ENCODE results near the gene CHD9.

The CHD9 gene

DNA sequence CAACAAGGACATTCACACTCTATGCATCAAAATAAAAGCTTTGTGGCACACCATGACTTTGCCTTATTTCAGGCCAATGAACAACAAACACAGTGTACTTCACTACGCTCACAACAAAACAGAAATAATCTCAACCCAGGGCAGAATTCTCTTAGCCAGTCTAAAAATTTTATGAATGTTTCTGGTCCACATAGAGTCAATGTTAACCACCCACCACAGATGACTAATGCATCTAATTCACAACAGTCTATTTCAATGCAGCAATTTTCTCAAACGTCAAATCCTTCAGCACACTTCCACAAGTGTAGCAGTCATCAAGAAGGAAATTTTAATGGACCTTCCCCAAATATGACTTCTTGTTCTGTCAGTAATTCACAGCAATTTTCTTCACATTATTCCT, 101.7 kb downstream of the CHD9 start:
- no peak overlapping the region for H3K4me3 ChIP-seq (ENCODE audit: low read depth, low read length)
- TF ChIP-seq, protein P1, sequence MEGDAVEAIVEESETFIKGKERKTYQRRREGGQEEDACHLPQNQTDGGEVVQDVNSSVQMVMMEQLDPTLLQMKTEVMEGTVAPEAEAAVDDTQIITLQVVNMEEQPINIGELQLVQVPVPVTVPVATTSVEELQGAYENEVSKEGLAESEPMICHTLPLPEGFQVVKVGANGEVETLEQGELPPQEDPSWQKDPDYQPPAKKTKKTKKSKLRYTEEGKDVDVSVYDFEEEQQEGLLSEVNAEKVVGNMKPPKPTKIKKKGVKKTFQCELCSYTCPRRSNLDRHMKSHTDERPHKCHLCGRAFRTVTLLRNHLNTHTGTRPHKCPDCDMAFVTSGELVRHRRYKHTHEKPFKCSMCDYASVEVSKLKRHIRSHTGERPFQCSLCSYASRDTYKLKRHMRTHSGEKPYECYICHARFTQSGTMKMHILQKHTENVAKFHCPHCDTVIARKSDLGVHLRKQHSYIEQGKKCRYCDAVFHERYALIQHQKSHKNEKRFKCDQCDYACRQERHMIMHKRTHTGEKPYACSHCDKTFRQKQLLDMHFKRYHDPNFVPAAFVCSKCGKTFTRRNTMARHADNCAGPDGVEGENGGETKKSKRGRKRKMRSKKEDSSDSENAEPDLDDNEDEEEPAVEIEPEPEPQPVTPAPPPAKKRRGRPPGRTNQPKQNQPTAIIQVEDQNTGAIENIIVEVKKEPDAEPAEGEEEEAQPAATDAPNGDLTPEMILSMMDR (IDR thresholded peaks at IDR 0.05; ENCODE audit: borderline replicate concordance, insufficient read depth, low read depth, low read length) = no peak

DNA sequence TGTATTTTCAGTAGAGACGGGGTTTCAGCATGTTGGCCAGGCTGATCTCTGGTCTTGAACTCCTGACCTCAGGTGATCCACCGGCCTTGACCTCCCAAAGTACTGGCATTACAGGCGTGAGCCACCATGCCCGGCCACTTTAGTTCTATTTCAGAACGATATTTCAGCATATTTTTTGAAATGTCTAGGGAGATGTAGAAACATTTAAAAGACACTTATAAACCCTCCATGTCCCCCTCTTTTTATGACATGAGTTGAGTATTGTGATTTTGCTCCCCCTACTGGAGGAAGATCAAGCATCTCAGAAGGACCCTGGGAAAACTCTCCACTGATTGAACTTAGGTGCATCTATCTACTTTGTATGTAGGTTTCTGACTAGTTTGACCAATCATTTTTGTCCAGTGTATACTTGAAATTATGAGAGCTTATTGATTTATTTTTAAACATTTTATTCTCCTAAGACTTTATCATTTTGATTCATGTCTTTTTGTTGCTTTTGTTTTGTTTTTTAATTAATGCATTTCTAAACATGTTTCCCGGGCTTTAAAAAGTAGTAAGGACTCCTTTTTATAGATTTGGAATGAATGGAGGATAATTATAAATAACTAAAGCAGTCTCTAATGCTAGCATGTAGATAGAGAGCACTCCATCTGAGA, 105.1 kb downstream of the CHD9 start:
- no peak overlapping the region for H3K4me3 ChIP-seq (ENCODE audit: low read depth, low read length)
- TF ChIP-seq, protein P1 (IDR thresholded peaks at IDR 0.05; ENCODE audit: borderline replicate concordance, insufficient read depth, low read depth, low read length) = peak; percentile 55; the same call in 1 of the 2 replicates

DNA sequence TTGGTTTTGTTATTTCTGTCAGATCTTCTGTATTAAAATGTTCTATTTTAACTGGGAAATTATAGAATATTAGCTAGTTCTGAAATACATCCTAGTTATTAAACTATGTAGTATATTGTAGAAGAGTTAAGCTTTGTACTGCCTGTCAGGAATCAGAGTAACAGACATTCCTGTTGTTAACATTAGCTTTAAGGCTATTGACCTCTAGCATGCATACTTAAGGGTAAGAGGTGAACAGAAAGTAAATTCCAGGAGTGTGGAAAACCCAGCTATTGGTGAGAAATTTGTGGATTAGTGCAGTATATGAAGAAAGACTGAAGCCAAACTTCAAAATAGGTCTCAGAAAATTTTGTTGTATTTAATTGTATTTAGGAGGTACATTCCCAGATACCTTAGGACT, 111.3 kb downstream of the CHD9 start:
- TF ChIP-seq, protein P1 (IDR thresholded peaks at IDR 0.05; ENCODE audit: borderline replicate concordance, insufficient read depth, low read depth, low read length) = no peak
- no peak overlapping the region for H3K4me3 ChIP-seq (ENCODE audit: low read depth, low read length)

DNA sequence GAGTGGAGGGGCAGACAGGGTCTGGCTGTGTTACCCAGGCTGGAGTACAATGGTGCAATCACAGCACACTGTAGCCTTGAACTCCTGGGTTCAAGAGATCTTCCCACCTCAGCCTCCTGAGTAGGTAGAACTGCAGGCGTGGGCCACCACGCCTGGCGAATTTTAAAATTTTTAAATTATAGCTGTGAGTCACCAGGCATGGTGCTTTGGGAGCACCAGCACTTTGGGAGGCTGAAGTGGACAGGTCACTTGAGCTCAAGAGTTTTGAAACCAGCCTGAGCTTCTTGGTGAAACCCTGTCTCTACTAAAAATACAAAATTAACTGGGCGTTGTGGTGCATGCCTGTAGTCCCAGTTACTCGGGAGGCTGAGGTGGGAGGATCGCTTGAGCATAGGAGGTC, 114.0 kb downstream of the CHD9 start:
- H3K4me3 ChIP-seq (ENCODE audit: low read depth, low read length) = no peak overlapping the region
- TF ChIP-seq, protein P1 (IDR thresholded peaks at IDR 0.05; ENCODE audit: borderline replicate concordance, insufficient read depth, low read depth, low read length) = no peak

DNA sequence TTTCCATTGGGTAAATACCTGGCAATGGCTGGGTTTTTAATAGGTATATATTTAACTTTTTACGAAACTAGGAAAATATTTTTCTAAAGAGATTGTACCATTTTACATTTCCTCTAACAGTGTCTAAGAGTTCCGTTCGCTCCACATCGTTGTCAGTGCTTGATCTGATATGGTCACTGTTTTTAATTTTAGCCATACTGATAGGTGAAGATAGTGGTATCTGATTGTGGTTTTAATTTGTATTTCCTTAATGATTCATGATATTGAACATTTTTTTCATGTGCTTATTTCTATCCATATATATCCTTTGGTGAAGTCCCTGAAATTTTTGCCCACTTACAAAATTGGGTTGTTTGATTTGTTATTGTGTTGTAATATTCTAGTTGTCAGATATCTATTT, 117.7 kb downstream of the CHD9 start:
- no peak overlapping the region for H3K4me3 ChIP-seq (ENCODE audit: low read depth, low read length)
- TF ChIP-seq, protein P1 (IDR thresholded peaks at IDR 0.05; ENCODE audit: borderline replicate concordance, insufficient read depth, low read depth, low read length) = no peak

DNA sequence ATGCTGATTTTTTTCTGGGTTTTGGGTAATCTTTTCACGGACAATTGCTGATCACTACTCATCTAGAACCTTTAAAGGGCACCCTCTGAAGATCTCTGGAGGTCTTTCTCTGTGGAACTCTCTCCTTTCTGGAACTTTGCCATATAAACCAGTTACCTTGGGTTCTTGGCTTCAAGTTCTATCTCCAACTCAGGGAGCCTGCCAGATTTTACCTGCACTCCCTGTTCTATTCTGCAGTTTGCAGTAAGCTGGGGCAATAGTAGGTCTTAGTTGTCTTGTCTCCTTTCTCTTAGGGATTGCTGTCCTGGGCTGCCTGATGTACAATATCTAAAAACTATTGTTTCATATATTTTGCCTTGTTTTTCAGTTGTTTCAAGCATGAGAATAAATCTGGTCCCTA, 120.3 kb downstream of the CHD9 start:
- TF ChIP-seq, protein P1 (IDR thresholded peaks at IDR 0.05; ENCODE audit: borderline replicate concordance, insufficient read depth, low read depth, low read length) = no peak

DNA sequence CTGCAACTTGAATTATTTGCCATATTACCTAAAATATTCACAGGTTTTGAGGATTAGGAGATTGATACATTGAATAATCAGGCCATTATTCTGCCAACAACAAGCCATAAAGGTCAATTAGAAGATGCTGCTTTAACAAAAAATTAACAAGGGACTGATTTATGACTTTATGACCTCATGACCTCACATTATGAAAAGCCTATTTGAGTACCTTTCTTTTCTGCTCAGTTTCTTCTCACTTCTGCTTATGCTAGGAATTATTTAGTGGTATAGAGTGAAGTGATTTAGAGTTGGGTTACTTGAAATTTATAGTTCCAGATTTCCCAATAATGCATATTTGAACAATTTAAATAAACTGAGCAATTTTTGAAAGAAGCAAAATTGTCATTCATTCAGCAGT, 121.6 kb downstream of the CHD9 start:
- H3K4me3 ChIP-seq (ENCODE audit: low read depth, low read length) = no peak overlapping the region
- TF ChIP-seq, protein P1 (IDR thresholded peaks at IDR 0.05; ENCODE audit: borderline replicate concordance, insufficient read depth, low read depth, low read length) = no peak

More for the DNA sequence above, 120.3 kb downstream of the CHD9 start:
- no peak overlapping the region for H3K4me3 ChIP-seq (ENCODE audit: low read depth, low read length)
